Spleen (tissue), 11 donors: Measurements from ENCODE around the gene CARS2. TPM values are rescaled to one million over a fixed set of nuclear protein-coding genes. Genes with fewer than 3 reads are reported as not detected.

Source experiments
- DNase-seq: peaks from one replicate; pipeline ENCODE4 v3.0.0-alpha.2; 2020
- H3K27ac ChIP-seq, 8 donors: fragments of 200-600 bp; sonication (generic) in 7 of 8; 1 replicate in 4 of 8; 2 replicates in 4 of 8; pipeline versions ENCODE4 v1.5.0 to v1.8.0; 2016 to 2021; ENCODE audit warnings: inconsistent platforms in 4 of 8, mild to moderate bottlenecking in 4 of 8, moderate library complexity in 1 of 8
- H3K27me3 ChIP-seq, 7 donors: fragments of 200-600 bp; sonication (generic) in 6 of 7; replicated peaks in 1 of 7; 1 replicate in 4 of 7; 2 replicates in 3 of 7; pipeline versions ENCODE4 v1.5.0 to v1.8.0; 2016 to 2021; ENCODE audit warnings: inconsistent platforms in 3 of 7, mild to moderate bottlenecking in 1 of 7
- H3K36me3 ChIP-seq, 6 donors: fragments of 200-600 bp; sonication (generic) in 5 of 6; 1 replicate in 4 of 6; 2 replicates in 2 of 6; pipeline versions ENCODE4 v1.5.0 to v1.8.0; 2016 to 2021; ENCODE audit warnings: inconsistent platforms in 2 of 6
- H3K4me1 ChIP-seq, 6 donors: fragments of 200-600 bp; sonication (generic) in 5 of 6; 1 replicate in 3 of 6; 2 replicates in 3 of 6; pipeline versions ENCODE4 v1.5.0 to v1.8.0; 2016 to 2021; ENCODE audit warnings: inconsistent platforms in 3 of 6
- H3K4me3 ChIP-seq, 8 donors: fragments of 200-600 bp; sonication (generic) in 7 of 8; 1 replicate in 4 of 8; 2 replicates in 4 of 8; pipeline versions ENCODE4 v1.5.0 to v1.8.0; 2016 to 2021; ENCODE audit warnings: inconsistent platforms in 4 of 8, mild to moderate bottlenecking in 4 of 8, moderate library complexity in 2 of 8
- H3K9me3 ChIP-seq, 8 donors: fragments of 200-600 bp; sonication (generic) in 7 of 8; 1 replicate in 4 of 8; 2 replicates in 4 of 8; pipeline versions ENCODE4 v1.5.0 to v1.8.0; 2016 to 2021; ENCODE audit warnings: inconsistent platforms in 4 of 8
- CTCF ChIP-seq, 11 experiments: fragments of 200-600 bp in 7 of 11; fragments of 450-650 bp in 4 of 11; sonication (generic) in 4 of 11; IDR thresholded peaks in 8 of 11; conservative IDR thresholded peaks in 3 of 11; 1 replicate in 7 of 11; 2 replicates in 4 of 11; pipeline versions ENCODE4 v1.4.0 to v1.8.0; 2016 to 2021; ENCODE audit warnings: antibody characterized with exemption in 11 of 11, inconsistent platforms in 4 of 11, mild to moderate bottlenecking in 1 of 11
- POLR2A ChIP-seq, 3 donors: fragments of 450-650 bp; IDR thresholded peaks; one replicate each; pipeline ENCODE4 v1.5.1; 2017; ENCODE audit warnings: antibody characterized with exemption in 3 of 3, mild to moderate bottlenecking in 1 of 3
- POLR2AphosphoS5 ChIP-seq, 3 donors: sonication (generic); formaldehyde crosslinking; IDR thresholded peaks; one replicate each; pipeline ENCODE4 v1.5.1; 2017; ENCODE audit warnings: antibody characterized with exemption in 3 of 3
- WGBS, 5 donors: extraction: QIAGEN DNeasy Blood & Tissue Kit in 3 of 5; methylation state at CpG; one replicate each; pipeline versions ENCODE4 v1.1.5 to v1.1.7; 2013 to 2018; 5-methylcytosine and 5-hydroxymethylcytosine counted together
- intact Hi-C: fragments of 100-400 bp; cut with DNase I; formaldehyde crosslinking; loops from one replicate; pipeline ENCODE4 v1.15.0; 2023; ENCODE audit warnings: low total_unique reads
- polyA plus RNA-seq, 3 donors: library from polyadenylated mRNA; stranded (reverse); fragments of 200-250 nt; gene quantifications; one replicate each; pipeline ENCODE4 v1.2.1, GENCODE V29; 2013
- total RNA-seq, 7 donors: library from RNA; depleted of rRNA in 3 of 7; stranded (reverse); fragments of >200 nt in 3 of 7; fragmentation: NEBNext Ultra II Directional in 4 of 7; extraction: Animal tissue kit (Norgen Biotek cat#: 25700) in 4 of 7; gene quantifications; one replicate each; pipeline versions ENCODE4 v1.1.0 to v1.2.1, GENCODE V29; 2016 to 2021
- donor health status: healthy with polysubstance abuse.
- donor health status: DM: no; HTN: no; CAD: no; lungs with moderate emphysema.
- donor health status: DM: no; HTN: no; CAD: no.
- donor health status: Bipolar disorder and iron deficiency.
- donor health status: healthy.
- donor health status: DM: no; HTN: no; CAD: no.
- donor health status: DM: yes; HTN: yes; CAD: no.

CARS2 gene
- total and polyA plus RNA-seq, 10 donors, result 63.9 to 113 (median 80.5) TPM

- intact Hi-C loops, result no loop called here
- Histone ChIP-seq H3K4me1 (peaks cover 0 to 35% (median 18%) of the 10 kb centered on the region in 6 donors), H3K9me3 (no peaks in the 10 kb centered on the region), H3K4me3 (no peak overlapping the region), H3K27ac (peak overlapping the region in 3 of 8 donors; percentile 15 to 62 (median 19)), H3K27me3 (no peaks in the 10 kb centered on the region), H3K36me3 (peaks cover 11 to 100% (median 81%) of the 10 kb centered on the region in 6 donors)
- no peak for TF ChIP-seq CTCF (IDR thresholded peaks at IDR 0.05 in 8 of 11, conservative IDR thresholded peaks at IDR 0.05 in 3 of 11)
- TF ChIP-seq POLR2A (IDR thresholded peaks at IDR 0.05), result no peak
- no peak for TF ChIP-seq POLR2AphosphoS5 (IDR thresholded peaks at IDR 0.05)
- WGBS, 5 donors, result 75 to 85% (median 81%) methylated on average over 25 to 29 of the region's 29 CpGs
- peak; percentile 64 for DNase-seq
Measured at GRCh38 chr13:110641055-110642015, 64.6 kb downstream of the CARS2 start.

DNA sequence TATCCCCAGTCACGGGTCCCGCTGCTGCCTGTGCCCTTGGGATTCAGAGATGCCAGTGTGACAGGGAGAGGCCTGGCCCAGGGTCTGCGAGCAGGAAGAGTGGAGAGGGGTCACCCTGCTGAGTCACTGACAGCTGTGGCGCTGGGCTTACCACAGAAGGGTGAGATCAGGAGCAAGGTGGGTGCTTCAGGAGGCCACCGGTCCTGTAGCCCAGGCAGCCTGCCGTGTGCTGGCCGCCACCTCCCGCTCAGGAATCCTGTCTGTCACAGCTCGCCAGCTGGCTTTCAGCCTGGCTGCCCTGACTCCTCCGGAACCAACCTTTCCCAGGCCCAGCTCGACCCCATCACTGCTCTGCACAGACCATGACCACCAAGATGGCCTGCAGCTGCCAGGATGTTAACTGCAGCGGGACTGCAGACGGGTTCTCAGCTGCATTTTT, 65.3 kb downstream of the CARS2 start:
- Histone ChIP-seq H3K27me3 (no peaks in the 10 kb centered on the region), H3K4me3 (no peak overlapping the region), H3K9me3 (no peaks in the 10 kb centered on the region), H3K36me3 (peaks cover 11 to 100% (median 84%) of the 10 kb centered on the region in 6 donors), H3K4me1 (peaks cover 0 to 29% (median 18%) of the 10 kb centered on the region in 6 donors), H3K27ac (peak overlapping the region in 4 of 8 donors; percentile 15 to 62 (median 24))
- intact Hi-C loops, result no loop called here
- WGBS, 5 donors, result 76 to 87% (median 77%) methylated on average over 7 to 13 of the region's 13 CpGs
- peak; percentile 68 for DNase-seq
- TF ChIP-seq POLR2A (IDR thresholded peaks at IDR 0.05) (no peak), POLR2AphosphoS5 (IDR thresholded peaks at IDR 0.05) (peak; percentile 42 to 71 (median 52)), CTCF (IDR thresholded peaks at IDR 0.05 in 8 of 11, conservative IDR thresholded peaks at IDR 0.05 in 3 of 11) (no peak)

DNA sequence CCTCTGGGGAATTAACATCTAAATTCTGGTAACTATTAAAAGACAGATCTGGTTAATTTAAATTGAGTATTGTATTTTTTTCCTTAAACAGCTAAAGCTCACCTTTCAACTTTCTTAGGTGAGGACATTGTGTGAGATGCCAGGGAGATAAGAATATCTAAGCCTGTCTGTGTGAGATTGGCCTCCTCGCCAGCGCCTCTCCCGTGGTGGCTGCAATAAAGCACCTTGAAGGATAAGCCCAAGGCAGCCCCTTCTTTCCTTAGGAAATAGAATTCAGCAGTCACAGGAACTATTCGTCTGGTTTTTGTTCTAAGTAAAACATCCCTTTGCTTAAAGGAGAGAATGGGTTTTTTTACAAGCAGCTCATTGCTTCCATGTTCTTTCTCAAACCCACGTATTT, 66.0 kb downstream of the CARS2 start:
- H3K9me3 ChIP-seq, result no peaks in the 10 kb centered on the region
- DNase-seq, result peak; percentile 28
- intact Hi-C loops, result no loop called here
- no peak overlapping the region for H3K4me3 ChIP-seq
- no peaks in the 10 kb centered on the region for H3K27me3 ChIP-seq
- WGBS, 5 donors, result 78 to 90% (median 83%) methylated on average over 5 of the region's 5 CpGs
- H3K27ac ChIP-seq, result peak overlapping the region in 2 of 8 donors; percentile 19 to 62
- peaks cover 0 to 22% (median 12%) of the 10 kb centered on the region in 6 donors for H3K4me1 ChIP-seq
- peaks cover 11 to 100% (median 90%) of the 10 kb centered on the region in 6 donors for H3K36me3 ChIP-seq
- TF ChIP-seq POLR2A (IDR thresholded peaks at IDR 0.05) (no peak), CTCF (IDR thresholded peaks at IDR 0.05 in 8 of 11, conservative IDR thresholded peaks at IDR 0.05 in 3 of 11) (no peak), POLR2AphosphoS5 (IDR thresholded peaks at IDR 0.05) (no peak)
